SU-DHL-6 (cell line): ENCODE measurements around the gene DIO1.

Experiments
- CTCF ChIP-seq: fragments of 200-600 bp; sonication (generic); IDR thresholded peaks from one replicate; pipeline ENCODE4 v1.5.1; 2017; ENCODE audit warnings: antibody characterized with exemption, mild to moderate bottlenecking, low read length, moderate library complexity; ENCODE audit not compliant: insufficient read depth, poor library complexity, severe bottlenecking
- EZH2phosphoT487 ChIP-seq: fragments of 200-600 bp; sonication (generic), shearing (Covaris generic); conservative IDR thresholded peaks from 2 replicates; pipeline ENCODE4 v1.6.1; 2018; ENCODE audit warnings: mild to moderate bottlenecking, antibody characterized with exemption, low read length, moderate library complexity, mixed read lengths

GRCh38 chr1:53891678-53892077 is 2.3 kb upstream of the DIO1 start:
- TF ChIP-seq CTCF (no peak), EZH2phosphoT487 (no peak)
